A673 (cell line): ENCODE results near the gene GABBR1. TPM values are rescaled to one million over a fixed set of nuclear protein-coding genes. Genes with fewer than 3 reads are reported as not detected.

Source experiments
- BruUV-seq: library from RNA; stranded (reverse); fragments of 400-500 nt; replicated peaks from 2 replicates; lab custom pipeline; 2021; lab: Mats Ljungman, UMichigan
- CTCF ChIA-PET: fragments of 300-600 bp; sonication (Branson Sonifier 250); formaldehyde crosslinking; loops from one replicate; lab custom pipeline; 2022; ENCODE audit warnings: antibody characterized with exemption; lab: Charles Lee
- POLR2A ChIA-PET: fragments of 300-600 bp; sonication (Branson Sonifier 250); formaldehyde crosslinking; loops from one replicate; lab custom pipeline; 2022; ENCODE audit warnings: antibody characterized with exemption; ENCODE audit not compliant: low non-redundant PET; lab: Charles Lee
- DNase-seq: peaks from one replicate; pipeline ENCODE4 v3.0.0-alpha.2; 2015; ENCODE audit warnings: low spot score
- H3K27ac ChIP-seq: fragments of 200-600 bp; sonication (generic); 2 replicates; pipeline ENCODE4 v1.5.1; 2016; ENCODE audit warnings: mixed run types, low read depth, mild to moderate bottlenecking, mixed read lengths, antibody characterized with exemption, low read length; ENCODE audit not compliant: poor library complexity, severe bottlenecking
- H3K27me3 ChIP-seq: fragments of 200-600 bp; sonication (generic); replicated peaks from 2 replicates; pipeline ENCODE4 v1.6.1; 2017; ENCODE audit warnings: mixed run types, low read depth, mild to moderate bottlenecking, mixed read lengths, antibody characterized with exemption, low read length; ENCODE audit not compliant: insufficient read depth, poor library complexity
- H3K36me3 ChIP-seq: fragments of 200-600 bp; sonication (generic); 2 replicates; pipeline ENCODE4 v1.6.1; 2016; ENCODE audit warnings: mixed run types, mild to moderate bottlenecking, mixed read lengths, antibody characterized with exemption, low read length; ENCODE audit not compliant: insufficient read depth, poor library complexity, severe bottlenecking
- H3K4me1 ChIP-seq: fragments of 200-600 bp; sonication (generic); 2 replicates; pipeline ENCODE4 v1.6.1; 2017; ENCODE audit warnings: mixed run types, mild to moderate bottlenecking, mixed read lengths, antibody characterized with exemption, low read length; ENCODE audit not compliant: insufficient read depth, poor library complexity, severe bottlenecking
- H3K4me3 ChIP-seq: fragments of 200-600 bp; sonication (generic); 2 replicates; pipeline ENCODE4 v1.5.1; 2016; ENCODE audit warnings: low read depth, mixed run types, mild to moderate bottlenecking, mixed read lengths, low read length; ENCODE audit not compliant: poor library complexity, severe bottlenecking
- H3K9me3 ChIP-seq: fragments of 200-600 bp; sonication (generic); 2 replicates; pipeline ENCODE4 v1.6.1; 2016; ENCODE audit warnings: mixed run types, low read depth, mild to moderate bottlenecking, mixed read lengths, antibody characterized with exemption, low read length; ENCODE audit not compliant: poor library complexity, severe bottlenecking
- CTCF ChIP-seq: fragments of 300-800, 200-600 bp; sonication (generic); conservative IDR thresholded peaks from 2 replicates; pipeline ENCODE4 v1.5.1; 2017; ENCODE audit warnings: low read depth, mild to moderate bottlenecking, antibody characterized with exemption, low read length, moderate library complexity, mixed read lengths
- EZH2 ChIP-seq: fragments of 200-600 bp; sonication (generic); IDR thresholded peaks from 2 replicates; pipeline ENCODE4 v1.6.1; 2017; ENCODE audit warnings: borderline replicate concordance, low read depth, mild to moderate bottlenecking, mixed read lengths, antibody characterized with exemption, low read length; ENCODE audit not compliant: poor library complexity, severe bottlenecking
- intact Hi-C: fragments of 100-400 bp; cut with micrococcal nuclease; formaldehyde crosslinking; loops from one replicate; pipeline ENCODE4 v1.10.0; 2022; ENCODE audit not compliant: unreplicated experiment
- total RNA-seq: library from RNA; stranded (reverse); gene quantifications from 2 replicates; pipeline ENCODE4 v1.2.3, GENCODE V29; 2021

Gene GABBR1
- total RNA-seq, 1 experiment from 2014 or later, result 81.3 TPM

- Histone ChIP-seq H3K4me1 (no peaks in the 10 kb centered on the region), H3K9me3 (no peaks in the 10 kb centered on the region), H3K36me3 (no peaks in the 10 kb centered on the region), H3K4me3 (no peak overlapping the region), H3K27ac (no peak overlapping the region), H3K27me3 (no peaks in the 10 kb centered on the region)
- CTCF ChIA-PET, result interaction anchor here (0.5 to 1.2 kb wide), 4 partner anchors 10 to 87 kb away, joined by 3 to 4 read pairs (median 4); no protein-coding TSS in a partner anchor
- no TSS peak for BruUV-seq
- intact Hi-C loops, result loop anchor here (5.0 kb wide), 1 partner anchor 181 kb away; no protein-coding TSS in a partner anchor
- TF ChIP-seq EZH2, result no peak
- TF ChIP-seq CTCF, result peak; percentile 74
- peak; percentile 48 for DNase-seq
- POLR2A ChIA-PET, result no interaction called here
These were observed 18.6 kb upstream of the GABBR1 start for GRCh38 chr6:29651413-29652197.

- peak overlapping the region; percentile 44 for H3K4me3 ChIP-seq
- H3K4me1 ChIP-seq, result no peaks in the 10 kb centered on the region
- no peaks in the 10 kb centered on the region for H3K9me3 ChIP-seq
- peak overlapping the region; percentile 31 for H3K27ac ChIP-seq
- ChIA-PET CTCF (interaction anchor here (0.6 to 1.6 kb wide), 11 partner anchors 8 to 103 kb away, joined by 3 to 15 read pairs (median 6); partner anchors contain the start of gene GABBR1), POLR2A (interaction anchor here (0.7 to 1.0 kb wide), 2 partner anchors 22 to 840 kb away, joined by 3 read pairs; no protein-coding TSS in a partner anchor)
- peak; percentile 98 for DNase-seq
- no peaks in the 10 kb centered on the region for H3K27me3 ChIP-seq
- H3K36me3 ChIP-seq, result no peaks in the 10 kb centered on the region
- BruUV-seq, result TSS peak; percentile 94
- peak; percentile 94 for TF ChIP-seq CTCF
- TF ChIP-seq EZH2, result no peak
- intact Hi-C loops, result loop anchor here (2.0 to 5.0 kb wide), 2 partner anchors 47 to 182 kb away; no protein-coding TSS in a partner anchor
These were observed 17.0 kb upstream of the GABBR1 start for GRCh38 chr6:29649701-29650673.
